ENCODE measurements around the gene LYZL6. TPM values are rescaled to one million over a fixed set of nuclear protein-coding genes. Genes with fewer than 3 reads are reported as not detected.
"Not testable (repeated sequence)": the region's sequence is repeated elsewhere in the genome, so short reads cannot be mapped to it uniquely, and the experiment has no call there.

Gene LYZL6
- total RNA-seq, 1 donor from 2014 or later = not detected

DNA sequence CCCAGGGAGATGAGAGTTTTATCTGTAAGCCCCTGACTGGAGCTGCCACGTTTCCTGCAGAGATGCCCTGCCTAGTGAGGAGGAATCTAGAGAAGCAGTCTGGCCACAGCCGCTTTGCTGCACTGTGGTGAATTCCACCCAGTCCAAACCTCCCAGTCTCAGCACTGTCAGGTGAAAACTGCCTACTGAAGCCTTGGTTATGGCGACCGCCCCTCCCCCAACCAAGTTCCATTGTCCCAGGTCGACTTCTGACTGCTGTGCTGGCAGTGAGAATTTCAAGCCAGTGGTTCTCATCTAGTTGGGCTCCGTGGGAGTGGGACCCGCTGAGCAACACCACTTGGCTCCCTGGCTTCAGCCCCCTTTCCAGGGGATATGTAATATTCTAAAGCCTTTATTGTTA is 10.2 kb upstream of the LYZL6 start:
- DNase-seq = no peak
- intact Hi-C loops (cut with DNase I) = no loop called here
- ATAC-seq (ENCODE audit: poor library complexity) = no peak

- intact Hi-C loops (cut with DNase I) = no loop called here
- no peak for ATAC-seq (ENCODE audit: poor library complexity)
Measured at GRCh38 chr17:35949401-35949800, 5.9 kb upstream of the LYZL6 start.

DNA sequence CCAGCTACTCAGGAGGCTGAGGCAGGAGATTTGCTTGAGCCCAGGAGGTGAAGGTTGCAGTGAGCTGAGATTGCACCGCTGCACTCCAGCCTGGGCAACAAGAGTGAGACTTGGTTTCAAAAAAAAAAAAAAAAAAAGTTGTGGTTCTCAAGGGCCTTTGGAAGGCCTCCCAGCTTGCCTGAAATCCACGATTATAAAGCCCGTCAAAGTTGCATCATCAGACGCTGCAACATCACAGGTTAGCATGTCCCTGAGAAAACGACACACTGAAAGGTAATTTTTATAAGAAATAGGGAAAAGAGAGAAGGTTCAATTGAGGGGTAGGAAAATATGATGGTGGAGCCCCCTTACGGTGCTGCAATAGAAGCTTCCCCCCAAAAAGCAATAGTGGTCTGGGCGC is 4.6 kb upstream of the LYZL6 start:
- ATAC-seq (ENCODE audit: poor library complexity) = no peak
- intact Hi-C loops (cut with DNase I) = no loop called here
- no peak for DNase-seq

More at GRCh38 chr17:35949401-35949800, 5.9 kb upstream of the LYZL6 start:
- no peak for DNase-seq

DNA sequence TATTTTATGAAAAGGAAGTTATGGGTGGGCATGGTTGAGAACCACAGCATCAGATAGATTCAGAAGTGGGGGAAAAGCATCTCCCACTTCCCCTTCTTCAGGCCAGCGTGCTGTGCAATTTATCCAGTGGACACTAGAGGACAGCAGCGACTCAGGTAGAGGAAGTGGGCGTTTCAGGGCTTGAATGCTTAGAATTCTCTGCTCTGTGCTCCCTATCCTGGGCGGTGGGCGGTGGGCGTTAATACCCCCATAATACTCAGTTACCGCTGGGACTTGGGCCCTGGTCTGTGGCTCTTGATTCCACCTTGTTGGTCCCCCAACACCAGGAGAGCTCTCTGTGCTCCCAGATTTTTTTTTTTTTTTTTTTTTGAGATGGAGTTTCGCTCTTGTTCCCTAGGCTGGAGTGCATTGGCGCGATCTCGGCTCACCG is 3.7 kb upstream of the LYZL6 start:
- DNase-seq (no peak), ATAC-seq (ENCODE audit: poor library complexity) (peak; percentile 56)
- intact Hi-C loops (cut with DNase I) = no loop called here

- intact Hi-C loops (cut with DNase I) = no loop called here
- ATAC-seq (ENCODE audit: poor library complexity) (no peak), DNase-seq (no peak)
Measured at GRCh38 chr17:35944151-35944550, 638 bp upstream of the LYZL6 start.

DNA sequence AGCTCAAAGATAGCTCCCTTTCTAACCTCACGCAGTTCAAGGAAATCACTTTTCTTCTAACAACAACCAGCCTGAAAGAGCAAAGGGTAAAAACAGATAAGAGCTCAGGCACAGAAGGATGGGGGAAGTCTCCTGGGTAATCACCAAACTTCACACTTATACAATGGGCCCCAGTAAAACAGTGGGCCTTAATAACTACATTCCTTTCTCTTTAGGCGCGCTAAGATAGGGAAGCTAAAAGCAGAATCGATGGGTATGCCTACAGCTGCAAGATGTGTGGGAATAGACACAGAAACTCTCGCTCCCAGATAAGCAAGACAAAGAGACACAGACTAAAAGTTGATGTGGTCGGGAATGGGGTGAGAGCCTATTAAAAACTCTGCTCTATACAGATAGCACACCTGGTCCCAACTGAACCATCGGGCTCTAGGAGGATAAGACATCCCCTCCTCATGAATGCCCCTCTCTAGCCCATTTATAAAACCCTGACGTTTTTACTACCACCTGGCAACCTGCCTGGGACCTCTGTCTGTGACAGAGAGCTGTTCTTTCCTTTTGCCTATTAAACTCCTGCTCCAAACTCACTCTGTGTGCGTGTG is 826 bp downstream of the LYZL6 start:
- ATAC-seq (ENCODE audit: poor library complexity) (no peak), DNase-seq (no peak)
- intact Hi-C loops (cut with DNase I) = no loop called here

DNA sequence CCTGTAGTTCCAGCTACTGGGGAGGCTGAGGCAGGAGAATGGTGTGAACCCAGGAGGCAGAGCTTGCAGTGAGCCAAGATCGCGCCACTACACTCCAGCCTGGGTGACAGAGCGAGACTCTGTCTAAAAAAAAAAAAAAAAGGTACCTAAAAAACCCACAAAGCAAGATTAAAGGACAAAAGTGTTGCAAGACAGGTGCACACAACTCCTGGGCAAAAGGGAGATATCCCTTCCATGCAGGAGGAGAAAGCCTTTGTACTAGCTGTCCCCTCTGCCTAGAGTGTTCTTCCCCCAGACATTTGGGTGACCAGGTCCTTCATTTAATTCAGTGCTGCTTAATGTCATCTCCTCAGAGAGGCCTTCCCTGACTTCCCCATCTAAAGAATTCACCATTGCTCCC is 5.0 kb downstream of the LYZL6 start:
- intact Hi-C loops (cut with DNase I); ATAC-seq (ENCODE audit: poor library complexity); DNase-seq: not testable (repeated sequence)

- intact Hi-C loops (cut with DNase I) = no loop called here
- ATAC-seq (ENCODE audit: poor library complexity) (no peak), DNase-seq (no peak)
Measured at GRCh38 chr17:35936063-35936462, 7.5 kb downstream of the LYZL6 start.

- ATAC-seq (ENCODE audit: poor library complexity) = no peak
- no peak for DNase-seq
- intact Hi-C loops (cut with DNase I) = no loop called here
Measured at GRCh38 chr17:35934760-35935159, 8.8 kb downstream of the LYZL6 start.

GRCh38 chr17:35932586-35932985 is 10.9 kb downstream of the LYZL6 start:
- intact Hi-C loops (cut with DNase I) = no loop called here

GRCh38 chr17:35931794-35932425 is 11.6 kb downstream of the LYZL6 start:
- ATAC-seq (ENCODE audit: poor library complexity) (peak; percentile 34), DNase-seq (no peak)
- intact Hi-C loops (cut with DNase I) = no loop called here

More at GRCh38 chr17:35932586-35932985, 10.9 kb downstream of the LYZL6 start:
- no peak for DNase-seq
- no peak for ATAC-seq (ENCODE audit: poor library complexity)

DNA sequence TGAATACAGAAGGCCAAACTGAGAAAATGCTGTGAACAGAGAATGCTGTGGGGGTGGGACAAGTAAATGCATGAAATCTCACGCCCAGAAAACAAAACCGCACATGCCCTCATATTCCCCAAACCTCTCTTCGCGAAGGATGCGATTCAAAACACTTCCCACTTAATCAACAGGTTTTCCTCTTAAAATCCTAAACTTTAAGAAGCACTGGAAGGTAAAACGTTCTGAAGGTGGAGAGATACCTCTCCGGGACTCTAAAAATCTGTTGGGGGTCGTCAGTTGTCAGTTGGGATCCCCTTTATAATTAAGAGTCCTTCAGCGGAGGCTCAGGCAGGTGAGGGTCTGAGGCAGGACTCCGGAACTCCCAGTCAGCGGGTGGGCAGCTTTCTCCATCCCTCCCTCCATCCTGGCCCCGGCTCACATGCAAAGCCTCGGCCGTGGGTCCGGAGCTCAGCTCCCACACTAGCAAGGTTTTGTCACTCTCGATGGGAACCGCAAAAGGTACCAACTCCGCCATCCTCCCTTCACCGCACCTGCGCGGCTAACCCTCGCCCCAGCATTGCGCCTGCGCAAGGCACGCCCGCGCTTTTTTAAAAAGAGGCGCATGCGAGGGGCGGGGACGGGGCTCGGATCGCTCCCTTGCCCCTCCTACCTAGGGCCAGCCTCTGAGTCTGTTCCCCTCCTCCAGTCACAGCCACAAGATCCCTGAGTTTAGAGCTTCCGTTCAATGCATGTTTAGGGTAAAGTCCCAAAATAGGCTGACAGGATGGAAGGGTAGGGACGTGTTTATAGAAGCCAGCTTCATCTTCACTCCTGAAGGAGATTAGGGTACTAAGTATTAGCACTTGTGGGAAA is 13.1 kb downstream of the LYZL6 start, which contains the start of gene RDM1:
Gene RDM1, minus strand, starts transcription at position 563 of the 855 bp plus-strand sequence. Its CDS starts 46 bp downstream, at position 517.
- DNase-seq (peak; percentile 74), ATAC-seq (ENCODE audit: poor library complexity) (peak; percentile 86)
- intact Hi-C loops (cut with DNase I) = no loop called here

GRCh38 chr17:35927714-35928113 is 15.8 kb downstream of the LYZL6 start:
- intact Hi-C loops (cut with DNase I) = no loop called here
- DNase-seq (no peak), ATAC-seq (ENCODE audit: poor library complexity) (no peak)

DNA sequence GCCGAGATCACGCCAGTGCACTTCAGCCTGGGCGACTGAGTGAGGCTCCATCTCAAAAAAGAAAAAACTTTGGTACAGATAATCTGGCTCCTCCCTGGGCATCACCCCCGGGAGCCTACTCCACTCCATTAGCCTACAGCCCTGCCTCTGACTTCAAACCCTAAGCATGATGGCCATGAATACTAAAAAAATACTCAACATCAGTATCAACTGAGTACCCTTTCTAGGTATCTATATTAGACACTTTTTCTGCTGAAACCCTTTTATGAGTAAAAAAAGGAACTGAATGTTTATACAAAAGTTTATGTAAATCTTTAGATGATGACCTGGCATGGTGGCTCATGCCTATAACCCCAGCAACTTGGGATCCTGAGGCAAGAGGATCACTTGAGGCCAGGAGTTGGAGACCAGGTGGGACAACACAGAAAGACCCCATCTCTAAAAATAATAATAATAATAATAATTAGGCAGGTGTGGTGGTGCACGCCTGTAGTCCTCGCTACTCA is 19.9 kb downstream of the LYZL6 start:
- intact Hi-C loops (cut with DNase I) = no loop called here
- no peak for DNase-seq

DNA sequence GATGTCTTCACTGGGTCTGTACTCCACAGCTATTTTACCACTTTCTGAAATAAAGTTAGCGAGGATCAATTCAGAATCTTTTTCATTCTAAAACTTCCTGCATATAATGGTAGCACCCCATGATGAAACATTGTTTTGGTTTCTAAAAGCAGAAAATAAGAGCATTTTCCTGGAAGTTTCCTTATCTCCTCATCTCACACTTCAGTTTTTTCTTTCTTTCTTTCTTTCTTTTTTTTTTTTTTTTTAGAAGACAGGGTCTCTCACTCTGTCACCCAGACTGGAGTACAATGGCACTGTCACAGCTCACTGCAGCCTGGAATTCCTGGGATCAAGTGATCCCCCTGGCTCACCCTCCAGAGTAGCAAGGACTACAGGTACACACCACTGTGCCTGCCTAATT is 23.3 kb downstream of the LYZL6 start:
- intact Hi-C loops (cut with DNase I) = no loop called here

More for the DNA sequence above, 19.9 kb downstream of the LYZL6 start:
- no peak for ATAC-seq (ENCODE audit: poor library complexity)

GRCh38 chr17:35918665-35919064 is 24.8 kb downstream of the LYZL6 start:
- intact Hi-C loops (cut with DNase I) = no loop called here
- no peak for ATAC-seq (ENCODE audit: poor library complexity)
- no peak for DNase-seq

More for the DNA sequence above, 23.3 kb downstream of the LYZL6 start:
- no peak for ATAC-seq (ENCODE audit: poor library complexity)
- DNase-seq = no peak

- DNase-seq = no peak
- intact Hi-C loops (cut with DNase I) = no loop called here
- ATAC-seq (ENCODE audit: poor library complexity) = no peak
Measured at GRCh38 chr17:35917519-35918213, 25.8 kb downstream of the LYZL6 start.

GRCh38 chr17:35915153-35915964 is 28.2 kb downstream of the LYZL6 start:
- intact Hi-C loops (cut with DNase I) = no loop called here
- ATAC-seq (ENCODE audit: poor library complexity) = no peak
- no peak for DNase-seq

All from Right ventricle myocardium superior (tissue), 1 donor.